SKM-1 (cell line): ENCODE measurements around the gene USH2A.

Experiments
- DNase-seq: peaks from one replicate; lab custom pipeline; 2025; ENCODE audit not compliant: unreplicated experiment; lab: John Stamatoyannopoulos, UW

USH2A gene, protein sequence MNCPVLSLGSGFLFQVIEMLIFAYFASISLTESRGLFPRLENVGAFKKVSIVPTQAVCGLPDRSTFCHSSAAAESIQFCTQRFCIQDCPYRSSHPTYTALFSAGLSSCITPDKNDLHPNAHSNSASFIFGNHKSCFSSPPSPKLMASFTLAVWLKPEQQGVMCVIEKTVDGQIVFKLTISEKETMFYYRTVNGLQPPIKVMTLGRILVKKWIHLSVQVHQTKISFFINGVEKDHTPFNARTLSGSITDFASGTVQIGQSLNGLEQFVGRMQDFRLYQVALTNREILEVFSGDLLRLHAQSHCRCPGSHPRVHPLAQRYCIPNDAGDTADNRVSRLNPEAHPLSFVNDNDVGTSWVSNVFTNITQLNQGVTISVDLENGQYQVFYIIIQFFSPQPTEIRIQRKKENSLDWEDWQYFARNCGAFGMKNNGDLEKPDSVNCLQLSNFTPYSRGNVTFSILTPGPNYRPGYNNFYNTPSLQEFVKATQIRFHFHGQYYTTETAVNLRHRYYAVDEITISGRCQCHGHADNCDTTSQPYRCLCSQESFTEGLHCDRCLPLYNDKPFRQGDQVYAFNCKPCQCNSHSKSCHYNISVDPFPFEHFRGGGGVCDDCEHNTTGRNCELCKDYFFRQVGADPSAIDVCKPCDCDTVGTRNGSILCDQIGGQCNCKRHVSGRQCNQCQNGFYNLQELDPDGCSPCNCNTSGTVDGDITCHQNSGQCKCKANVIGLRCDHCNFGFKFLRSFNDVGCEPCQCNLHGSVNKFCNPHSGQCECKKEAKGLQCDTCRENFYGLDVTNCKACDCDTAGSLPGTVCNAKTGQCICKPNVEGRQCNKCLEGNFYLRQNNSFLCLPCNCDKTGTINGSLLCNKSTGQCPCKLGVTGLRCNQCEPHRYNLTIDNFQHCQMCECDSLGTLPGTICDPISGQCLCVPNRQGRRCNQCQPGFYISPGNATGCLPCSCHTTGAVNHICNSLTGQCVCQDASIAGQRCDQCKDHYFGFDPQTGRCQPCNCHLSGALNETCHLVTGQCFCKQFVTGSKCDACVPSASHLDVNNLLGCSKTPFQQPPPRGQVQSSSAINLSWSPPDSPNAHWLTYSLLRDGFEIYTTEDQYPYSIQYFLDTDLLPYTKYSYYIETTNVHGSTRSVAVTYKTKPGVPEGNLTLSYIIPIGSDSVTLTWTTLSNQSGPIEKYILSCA (N-terminal part only)

DNA sequence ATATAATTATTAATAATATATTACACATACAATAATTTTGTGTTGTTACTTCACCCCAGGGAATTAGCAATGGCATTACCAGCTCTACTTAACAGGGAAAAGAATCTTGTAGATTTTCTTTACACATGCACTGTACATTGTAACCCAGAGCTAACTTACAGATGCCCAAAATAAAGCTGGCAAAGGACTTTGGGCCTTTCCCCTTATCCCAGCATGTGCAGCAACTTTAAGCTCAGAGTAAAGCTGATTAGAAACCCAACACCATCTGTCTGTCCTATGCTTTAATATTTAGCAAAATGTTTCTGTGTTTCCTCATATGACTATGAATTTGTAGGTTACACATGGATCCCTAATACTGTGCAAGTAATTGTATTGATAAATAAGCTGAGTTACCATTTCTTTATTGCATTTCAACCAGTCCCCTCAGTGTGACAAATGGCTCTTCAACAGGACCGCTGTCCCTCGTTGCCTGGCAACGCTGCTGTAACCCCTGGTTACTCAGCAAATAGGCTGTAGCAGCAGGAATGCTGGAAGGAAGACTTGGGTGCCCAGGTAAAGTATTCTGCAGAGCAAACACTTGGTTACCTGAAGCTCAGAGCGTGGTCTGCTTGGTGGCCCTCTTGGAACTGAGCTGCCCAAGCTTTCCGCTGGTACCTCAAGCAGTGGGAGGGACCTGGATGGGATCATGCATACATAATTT, at the start of gene USH2A:
Gene USH2A, minus strand, starts transcription at position 628 of the 700 bp plus-strand sequence. CDS start 1,112 bp downstream, outside the sequence.
- DNase-seq, result no peak

DNA sequence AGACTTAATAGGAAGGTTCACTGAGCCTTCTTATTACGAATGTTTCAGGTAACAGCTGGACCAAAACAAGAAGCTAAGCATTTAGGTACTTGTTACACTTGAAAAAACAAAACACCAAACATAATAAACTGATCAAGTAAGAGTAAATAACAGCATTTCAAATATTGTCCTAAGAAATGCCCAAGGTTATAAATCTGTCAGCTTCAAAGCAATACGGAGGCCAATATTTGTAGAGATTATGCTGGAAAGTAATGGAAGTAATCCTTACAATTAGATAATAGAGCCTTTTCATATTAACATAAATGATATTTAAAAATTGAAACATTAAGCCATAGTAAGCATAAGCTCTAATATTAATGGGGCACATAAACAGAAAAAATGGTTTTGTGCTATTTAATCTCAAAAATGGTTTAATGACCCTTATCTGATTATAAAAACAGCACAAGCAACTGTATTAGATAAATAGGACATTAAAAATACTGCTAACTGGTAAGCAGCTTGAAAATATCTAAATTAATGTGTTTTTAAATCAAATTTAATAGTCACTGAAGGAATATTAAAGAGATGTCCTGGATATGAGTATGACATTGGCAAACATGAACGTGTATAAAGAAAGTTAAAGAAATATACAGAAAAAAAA, 43.0 kb upstream of the USH2A start:
- DNase-seq, result no peak

DNA sequence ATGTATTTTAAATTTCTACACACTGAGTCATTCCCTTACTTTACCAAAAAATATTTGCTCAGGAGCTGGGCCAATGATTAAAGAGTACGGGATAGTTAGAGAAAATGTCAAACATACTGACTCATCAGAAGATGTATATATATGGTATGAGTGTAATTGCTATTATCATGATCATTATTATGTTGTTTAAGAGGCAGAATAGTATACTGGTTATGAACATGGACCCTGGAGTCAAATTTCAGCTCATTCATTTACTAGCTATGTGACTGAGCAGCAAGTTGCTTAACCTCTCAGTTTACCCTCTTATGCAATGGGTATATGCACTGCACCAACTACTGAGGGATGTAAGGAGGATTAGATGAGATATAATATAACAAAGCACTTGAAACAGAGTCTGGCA, 41.2 kb upstream of the USH2A start:
- DNase-seq, result no peak

DNA sequence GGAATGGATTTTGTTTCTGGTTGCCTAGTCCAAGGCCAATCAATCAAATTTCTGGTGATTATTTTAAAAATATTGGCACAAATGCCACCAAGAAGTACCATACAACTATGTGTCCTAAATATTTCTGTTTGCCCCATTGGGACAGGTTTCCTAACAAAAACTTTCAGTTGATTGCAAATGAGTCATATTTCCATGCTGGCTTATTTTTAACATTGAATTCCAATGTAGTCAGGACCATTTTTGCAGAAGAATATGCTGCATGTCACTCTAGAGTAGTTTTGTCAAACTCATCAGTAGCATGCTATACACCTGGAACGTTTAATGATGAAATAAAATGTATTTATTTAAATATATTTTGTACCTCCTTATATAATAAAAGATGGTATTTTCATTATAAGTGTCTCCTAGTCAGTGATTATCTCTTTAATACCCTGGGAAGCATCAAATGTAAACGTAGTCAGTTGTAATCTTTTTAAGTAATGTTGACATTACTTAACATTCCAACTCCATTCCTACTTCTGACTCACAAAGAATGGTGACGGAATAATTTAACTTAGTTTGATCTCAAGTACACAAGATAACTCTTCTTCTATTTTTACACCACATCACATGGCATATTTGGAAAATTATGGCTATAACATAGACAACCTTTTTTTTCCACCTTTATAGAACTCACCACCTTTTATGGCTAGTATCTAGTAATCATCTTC, 39.0 kb upstream of the USH2A start:
- DNase-seq, result no peak

DNA sequence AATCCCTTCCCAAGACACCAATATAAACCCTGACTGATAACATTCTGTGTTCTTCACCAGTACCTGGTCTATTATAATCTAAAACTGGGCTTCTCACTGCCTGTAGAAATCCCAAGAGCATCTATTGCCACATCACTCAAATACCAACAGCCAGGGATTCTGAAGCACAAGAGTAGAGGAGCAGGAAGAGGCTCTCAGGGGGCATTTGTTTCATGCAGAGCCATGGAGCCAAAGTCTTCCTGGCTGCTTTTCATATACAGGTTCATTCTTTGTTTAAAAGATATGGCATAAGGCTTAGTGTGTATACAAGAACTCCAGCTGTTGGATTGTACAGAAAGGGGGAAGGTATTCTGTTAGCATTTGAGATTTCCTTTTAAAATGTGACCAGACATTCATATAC, 38.2 kb upstream of the USH2A start:
- no peak for DNase-seq

DNA sequence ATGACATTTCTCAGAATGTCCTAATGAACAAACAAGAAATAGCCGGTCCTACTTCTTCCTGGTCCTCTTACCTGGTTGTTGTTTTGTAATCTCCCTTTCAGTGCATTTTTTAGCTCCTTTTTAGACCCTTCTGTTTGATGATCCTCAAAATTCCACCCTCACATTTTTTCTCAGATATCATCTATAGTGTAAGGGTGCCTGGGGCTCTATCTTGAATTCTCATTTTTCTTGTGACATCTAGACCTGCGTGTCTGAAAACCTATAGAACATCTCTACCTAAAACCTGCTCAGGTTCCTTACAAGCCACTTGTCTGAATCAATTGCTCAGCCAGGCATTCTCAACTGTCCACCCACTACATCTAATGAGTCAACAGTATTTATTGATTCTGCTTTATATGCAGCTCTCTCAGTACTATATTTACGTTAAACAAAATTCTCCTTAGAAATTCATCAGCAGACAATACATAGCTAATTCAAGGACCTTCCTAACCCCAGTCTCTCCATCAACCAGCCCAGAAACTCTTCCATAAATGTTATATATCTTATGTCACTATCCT, 36.5 kb upstream of the USH2A start:
- no peak for DNase-seq

DNA sequence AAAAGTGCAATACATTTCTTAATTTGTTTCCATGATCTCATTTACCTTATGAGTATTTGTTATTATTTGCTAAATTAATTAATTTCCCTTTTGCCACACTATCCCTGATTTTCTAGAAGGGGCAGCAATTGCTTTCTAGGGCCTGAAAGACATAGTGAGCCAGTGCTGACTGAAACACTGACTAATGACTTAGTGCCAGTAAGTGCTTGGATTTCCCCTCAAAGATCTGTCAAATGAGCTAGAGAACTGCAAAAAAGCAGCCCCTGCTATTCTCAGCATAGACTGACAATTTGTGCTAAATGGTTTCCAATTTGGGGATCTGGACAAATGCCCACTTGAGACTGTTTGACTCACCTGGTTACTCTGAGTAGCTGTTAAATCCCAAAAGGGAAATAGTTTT, 35.6 kb upstream of the USH2A start:
- DNase-seq, result no peak

DNA sequence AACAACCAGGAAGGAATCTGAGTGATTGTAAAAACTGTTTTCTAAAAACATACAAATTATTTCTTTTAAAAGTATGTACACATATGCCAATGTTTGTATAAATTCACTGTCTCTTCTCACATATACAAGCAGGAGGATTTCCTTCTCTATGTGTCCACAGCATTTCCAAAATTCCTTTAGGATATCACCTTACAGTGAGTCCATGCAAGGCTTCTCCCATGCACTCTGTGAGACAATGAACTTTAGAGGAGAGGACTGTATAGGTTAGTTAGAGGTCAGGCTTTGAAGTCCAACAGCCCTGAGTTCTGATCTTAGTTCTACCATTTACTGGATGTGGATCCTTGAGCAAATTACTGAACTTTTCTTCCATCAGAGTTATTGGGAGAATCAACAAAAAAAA, 34.1 kb upstream of the USH2A start:
- DNase-seq, result no peak

DNA sequence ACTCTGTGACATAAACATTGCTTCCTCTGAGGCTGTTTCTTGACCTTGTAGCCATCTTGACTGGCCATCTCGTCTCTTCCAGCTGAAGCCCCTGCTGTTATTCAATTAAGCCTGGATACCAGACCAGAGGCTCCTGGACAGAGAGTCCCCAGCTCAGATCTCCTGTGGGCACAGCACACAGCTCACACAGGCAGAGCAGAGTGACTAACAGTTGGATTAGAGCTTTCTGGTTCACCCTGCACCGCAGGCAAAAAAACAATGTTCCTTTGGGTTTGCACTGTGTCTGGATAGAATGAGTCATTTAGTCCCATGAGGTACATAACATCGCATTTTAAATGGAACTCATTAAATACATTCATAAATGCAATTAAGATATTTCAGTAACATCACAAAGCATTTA, 33.4 kb upstream of the USH2A start:
- DNase-seq, result no peak

DNA sequence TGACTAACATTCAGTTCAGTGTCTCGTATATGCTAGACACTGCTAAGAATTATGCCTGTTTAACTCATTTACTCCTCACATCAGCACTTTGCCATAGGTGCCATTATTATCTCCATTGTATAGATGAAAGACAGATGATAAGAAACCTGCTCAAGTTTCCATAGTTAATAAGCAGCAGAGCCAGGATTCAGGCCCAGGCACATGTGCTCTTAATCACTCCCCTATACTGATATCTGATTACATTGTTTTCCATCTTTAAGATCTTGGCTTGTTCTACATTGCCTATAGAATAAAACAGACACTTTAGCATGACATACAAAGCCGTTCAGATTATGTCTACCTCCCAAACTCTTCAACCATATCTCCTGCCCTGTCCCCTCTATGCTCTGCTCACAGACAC, 30.5 kb upstream of the USH2A start:
- DNase-seq, result no peak

DNA sequence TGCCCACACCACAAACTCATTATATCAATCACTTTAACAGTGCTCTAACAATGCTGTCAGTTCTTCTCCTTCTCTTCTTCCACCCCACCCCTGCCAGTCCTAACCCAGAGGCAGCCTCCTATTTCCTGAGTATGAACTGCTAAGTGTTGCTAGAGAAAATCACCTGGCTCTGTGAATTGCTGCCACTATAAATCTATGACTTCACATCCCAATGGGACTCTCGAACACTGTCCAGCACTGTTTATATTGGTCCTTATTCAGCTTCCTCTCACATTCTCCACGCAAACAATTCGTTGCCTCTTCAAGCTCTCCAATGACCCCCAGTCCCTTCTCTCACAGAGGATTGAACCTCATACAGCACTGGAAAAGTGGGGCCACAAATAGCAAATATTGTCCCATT, 27.0 kb upstream of the USH2A start:
- no peak for DNase-seq

DNA sequence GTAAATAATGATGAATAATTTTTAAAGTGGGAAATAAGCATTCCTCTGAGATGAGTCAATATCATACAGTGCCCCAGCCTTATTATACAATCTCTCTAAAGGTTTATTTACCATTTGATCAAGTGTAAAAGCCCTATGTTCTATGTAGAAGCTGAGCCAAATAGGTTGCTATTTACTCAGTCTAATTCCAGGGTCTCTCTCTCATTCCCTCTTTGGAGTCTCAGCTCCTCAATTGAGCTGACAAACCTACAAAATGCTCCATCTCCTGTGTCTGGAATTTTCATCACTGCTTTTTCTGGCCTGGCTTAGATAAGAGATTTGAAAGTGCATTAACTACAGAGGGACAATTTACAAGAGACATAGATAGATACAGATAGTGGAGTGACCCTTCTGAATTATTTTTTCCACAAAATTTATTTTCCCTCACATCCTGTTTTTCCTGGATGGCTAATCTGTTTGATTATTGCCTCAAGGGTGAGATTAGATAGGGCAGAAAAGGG, 24.8 kb upstream of the USH2A start:
- DNase-seq, result no peak

DNA sequence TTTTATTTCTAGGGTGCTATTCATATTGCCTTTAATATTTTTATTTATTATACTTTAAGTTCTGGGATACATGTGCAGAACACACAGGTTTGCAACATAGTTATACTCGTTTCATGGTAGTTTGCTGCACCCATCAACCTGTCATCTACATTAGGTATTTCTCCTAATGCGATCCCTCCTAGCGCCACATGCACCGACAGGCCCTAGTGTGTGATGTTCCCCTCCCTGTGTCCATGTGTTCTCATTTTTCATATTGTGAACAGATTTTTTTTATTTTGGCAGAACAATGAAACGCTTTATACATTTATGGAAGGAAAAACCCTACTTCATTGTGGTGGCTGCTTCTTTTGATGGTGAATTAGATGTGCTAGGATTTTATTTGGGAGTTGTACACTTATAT, 14.4 kb upstream of the USH2A start:
- DNase-seq, result no peak

DNA sequence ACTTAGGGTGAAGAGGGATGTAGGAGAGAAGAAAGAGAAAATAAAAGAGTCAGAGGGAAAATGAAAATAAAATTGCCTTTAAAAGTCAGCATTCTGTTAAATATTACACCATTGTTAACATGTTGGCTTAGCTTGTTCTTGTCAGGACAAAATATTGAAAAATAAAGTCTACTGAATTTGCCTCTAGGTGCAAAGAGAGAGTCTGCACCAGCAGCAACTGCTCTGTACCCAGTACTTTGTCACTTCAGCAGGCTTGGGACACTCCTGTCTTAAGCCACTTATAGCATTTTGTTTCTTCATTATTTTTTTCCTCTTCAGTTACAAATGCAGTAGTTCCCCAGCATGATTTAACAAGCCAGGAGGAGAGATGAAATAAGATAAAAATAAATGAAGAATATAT, 11.0 kb upstream of the USH2A start:
- DNase-seq, result no peak

DNA sequence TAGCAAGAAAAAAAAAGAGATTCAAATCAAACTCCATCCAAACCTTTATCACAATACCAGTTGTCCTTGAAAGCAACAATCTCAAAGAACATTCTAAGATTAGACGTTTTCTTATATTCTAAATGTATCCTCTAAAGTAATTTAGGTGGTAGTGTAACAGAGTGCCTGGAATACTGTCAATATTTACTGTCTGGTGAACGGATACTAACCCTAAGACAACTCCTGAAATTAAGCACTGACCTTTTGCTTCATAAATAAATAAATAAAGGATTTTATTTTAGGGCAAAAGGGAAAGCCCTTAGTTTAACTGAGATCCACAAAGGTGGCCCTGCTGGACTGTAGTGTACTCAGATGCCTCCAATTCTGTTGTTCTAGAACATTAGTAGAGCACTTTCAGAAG, 9.9 kb upstream of the USH2A start:
- no peak for DNase-seq

DNA sequence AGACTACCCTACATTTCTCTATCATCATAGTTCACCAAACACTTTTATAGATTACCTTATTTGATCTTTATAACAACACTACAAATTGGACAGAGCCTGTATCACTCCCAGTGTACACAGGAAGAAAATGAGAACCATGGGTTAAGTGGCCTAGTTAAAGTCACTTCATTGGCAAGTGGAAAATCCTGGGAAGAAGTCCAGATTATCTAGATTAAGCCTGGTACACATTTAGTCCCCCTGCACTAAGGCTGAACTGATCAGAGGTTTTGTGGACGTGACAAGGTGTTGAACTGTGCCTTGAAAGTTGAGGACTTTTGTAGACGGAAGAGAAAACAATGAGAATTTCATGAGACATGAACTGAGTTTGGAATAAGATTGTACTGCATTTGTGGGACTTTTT, 7.5 kb upstream of the USH2A start:
- DNase-seq, result no peak

DNA sequence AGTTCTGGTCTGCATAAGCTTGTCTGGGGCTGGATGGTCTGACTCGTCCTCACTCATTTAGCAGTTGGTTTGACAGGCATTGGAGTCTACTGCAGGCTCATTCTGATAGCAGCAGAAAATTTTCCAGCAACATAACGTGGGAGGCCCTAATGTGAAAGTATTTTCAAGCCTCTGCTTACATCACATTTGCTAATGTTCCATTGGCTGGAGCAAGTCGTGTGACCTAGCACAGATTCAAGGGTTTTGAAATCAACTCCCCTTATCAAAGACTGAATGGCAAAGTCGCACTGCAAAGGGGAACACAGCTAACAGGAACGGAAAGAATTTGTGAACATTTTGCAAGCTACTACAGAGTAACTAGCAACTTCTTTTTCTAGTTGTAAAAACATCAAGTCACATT, 2.3 kb upstream of the USH2A start:
- no peak for DNase-seq

DNA sequence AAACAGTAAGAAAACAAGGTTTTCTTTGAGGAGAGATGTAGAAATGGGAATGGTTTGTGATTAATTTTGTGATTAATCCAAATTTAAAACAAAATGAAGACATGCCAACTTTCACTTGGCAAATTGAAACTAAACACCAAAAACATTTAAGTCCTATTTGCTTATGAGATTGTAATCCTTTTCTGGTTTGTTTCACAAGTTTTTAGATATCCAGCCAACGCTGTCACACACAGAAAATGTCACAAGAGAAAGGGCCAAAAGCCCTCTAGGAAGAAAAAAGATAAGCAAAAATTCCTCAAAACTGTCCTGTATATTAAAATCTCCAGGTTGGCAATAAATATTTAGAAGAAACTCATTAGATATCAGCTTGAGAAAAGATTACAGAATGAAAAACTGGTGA, 2.5 kb downstream of the USH2A start:
- DNase-seq, result no peak

DNA sequence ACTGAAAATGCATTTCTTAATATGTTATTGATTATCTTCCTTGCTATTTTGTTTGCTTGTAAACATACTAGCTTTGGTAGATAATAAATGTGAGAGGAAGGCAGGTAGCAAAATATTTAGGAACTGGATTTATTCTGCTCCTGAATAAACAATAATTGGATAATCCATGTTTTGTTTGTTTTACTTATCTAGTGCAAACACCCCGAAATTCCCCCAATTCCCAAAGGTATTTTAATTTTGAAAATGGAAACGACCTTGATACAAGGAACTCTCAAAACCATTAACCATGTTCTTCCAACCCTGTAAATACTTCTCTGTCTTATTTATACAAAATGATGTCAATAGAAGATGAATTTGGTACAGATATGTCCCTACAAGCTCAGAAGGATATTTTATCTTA, 3.0 kb downstream of the USH2A start:
- DNase-seq, result no peak
